Measurements from ENCODE around the gene FAM167B.

The FAM167B gene

GRCh38 chr1:32246888-32247273, at the start of gene FAM167B:
Gene FAM167B, plus strand, starts transcription at chr1:32247222. Its CDS starts 200 bp downstream, at chr1:32247422.
- no peak for DNase-seq (ENCODE audit: low read depth in 2 of 2)

DNA sequence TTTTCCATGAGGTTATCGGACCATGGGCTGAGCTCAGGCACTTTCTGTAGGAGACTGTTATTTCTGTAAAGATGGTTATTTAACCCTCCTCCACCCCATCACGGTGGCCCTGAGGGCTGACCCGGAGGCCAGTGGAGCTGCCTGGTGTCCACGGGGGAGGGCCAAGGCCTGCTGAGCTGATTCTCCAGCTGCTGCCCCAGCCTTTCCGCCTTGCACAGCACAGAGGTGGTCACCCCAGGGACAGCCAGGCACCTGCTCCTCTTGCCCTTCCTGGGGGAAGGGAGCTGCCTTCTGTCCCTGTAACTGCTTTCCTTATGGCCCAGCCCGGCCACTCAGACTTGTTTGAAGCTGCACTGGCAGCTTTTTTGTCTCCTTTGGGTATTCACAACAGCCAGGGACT, 49.2 kb upstream of the FAM167B start:
- no peak for DNase-seq (ENCODE audit: low read depth in 2 of 2)

- no peak for DNase-seq (ENCODE audit: low read depth in 2 of 2)
Measured at GRCh38 chr1:32198237-32199042, 48.6 kb upstream of the FAM167B start.

- no peak for DNase-seq (ENCODE audit: low read depth in 2 of 2)
Measured at GRCh38 chr1:32199043-32199716, 47.8 kb upstream of the FAM167B start.

GRCh38 chr1:32199717-32200072, 47.3 kb upstream of the FAM167B start:
- no peak for DNase-seq (ENCODE audit: low read depth in 2 of 2)

- peak; percentile 35 to 41 for DNase-seq (ENCODE audit: low read depth in 2 of 2)
Measured at GRCh38 chr1:32200226-32201010, 46.6 kb upstream of the FAM167B start, which contains the start of gene CCDC28B. Gene CCDC28B, plus strand, starts transcription at chr1:32200595. Its CDS starts 1,341 bp downstream, at chr1:32201936.

DNA sequence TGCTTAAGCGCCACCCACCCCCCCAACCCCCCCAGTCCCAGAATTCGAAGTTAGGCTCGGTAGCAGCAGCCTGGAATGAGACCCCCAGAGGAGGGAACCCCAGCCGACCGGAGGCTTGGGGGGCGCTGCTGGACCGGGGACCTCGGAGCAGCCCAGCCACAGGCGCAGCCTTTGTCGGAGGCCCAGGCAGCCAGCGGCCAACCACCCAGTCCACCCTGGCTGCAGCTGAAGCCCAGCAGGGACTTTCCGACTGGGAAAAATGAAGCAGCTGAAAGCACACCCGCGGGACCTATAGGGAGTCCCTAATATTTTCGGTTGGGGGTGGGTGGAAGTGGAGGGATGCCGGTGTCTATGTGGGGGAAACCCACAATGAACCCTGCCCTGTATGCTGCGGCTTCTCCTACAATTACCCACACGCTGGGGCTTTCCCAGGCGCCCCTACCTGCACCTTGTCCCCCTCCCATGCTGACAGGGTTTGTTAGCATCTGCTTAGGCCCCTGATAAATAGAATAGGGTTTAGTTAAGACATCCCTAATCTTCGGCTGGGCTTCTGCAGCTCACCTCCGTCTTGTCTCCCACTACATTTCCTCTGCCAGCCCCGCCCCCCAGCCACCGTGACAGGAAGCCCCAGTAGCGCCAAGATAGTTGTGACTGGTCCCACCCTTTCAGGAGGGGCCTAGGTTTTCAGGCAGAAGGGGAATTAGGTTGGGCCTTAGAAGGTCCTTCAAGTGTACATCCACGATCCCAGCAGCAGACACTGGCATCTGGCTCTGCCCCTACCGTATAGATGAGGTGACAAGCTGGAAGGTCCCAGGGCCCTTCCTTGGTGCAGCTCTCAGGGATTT, 45.8 kb upstream of the FAM167B start:
- peak; percentile 77 to 81 for DNase-seq (ENCODE audit: low read depth in 2 of 2)

- DNase-seq (ENCODE audit: low read depth in 2 of 2): no peak
Measured at GRCh38 chr1:32204943-32205361, 42.1 kb upstream of the FAM167B start.

DNA sequence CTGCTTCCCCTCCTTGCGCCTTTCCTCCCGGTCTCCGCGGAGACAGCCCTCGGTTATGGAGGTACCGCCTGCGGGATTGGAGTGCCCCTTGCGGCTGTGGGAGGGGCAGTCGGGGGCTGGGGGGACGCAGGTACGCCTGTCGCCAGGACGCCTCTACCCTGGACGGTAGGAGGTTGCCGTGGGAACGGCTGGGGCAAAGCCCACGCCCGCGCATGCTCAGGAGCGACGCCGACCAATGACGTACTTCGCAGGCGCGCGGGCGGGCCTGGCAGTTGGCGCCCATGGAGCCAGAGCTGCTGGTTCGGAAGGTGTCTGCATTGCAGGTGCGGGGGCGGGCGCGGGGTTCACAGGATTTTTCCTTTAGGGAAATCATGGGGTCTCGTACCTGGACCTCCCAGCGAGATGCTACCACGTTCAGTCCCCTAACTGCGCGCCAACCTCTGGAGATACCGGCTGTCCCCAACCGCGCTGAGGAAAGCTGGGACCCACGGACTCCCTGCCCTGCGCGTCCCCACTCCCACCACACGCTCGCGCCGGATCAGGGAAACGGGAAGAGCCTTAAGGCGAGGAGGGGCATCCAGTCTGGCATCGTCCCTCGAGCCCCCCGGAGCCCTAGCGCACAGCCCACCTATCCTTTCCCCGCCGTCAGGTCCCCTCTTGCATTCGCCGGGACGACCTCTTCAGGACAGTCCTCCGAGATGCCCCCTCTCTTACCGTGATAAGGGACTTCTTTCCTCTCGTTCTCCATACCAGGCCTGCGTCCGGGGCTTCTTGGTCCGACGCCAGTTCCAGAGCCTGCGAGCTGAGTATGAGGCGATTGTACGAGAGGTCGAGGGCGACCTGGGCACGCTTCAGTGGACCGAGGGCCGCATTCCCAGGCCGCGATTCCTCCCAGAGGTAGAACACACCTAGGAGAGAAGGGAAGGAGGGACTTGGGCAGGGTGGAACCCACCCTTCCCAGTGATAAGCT, 41.3 kb upstream of the FAM167B start, which contains the start of gene IQCC:
Gene IQCC, plus strand, starts transcription at position 271 of the 970 bp plus-strand sequence. Its CDS starts 11 bp downstream, at position 282.
- peak; percentile 79 to 81 for DNase-seq (ENCODE audit: low read depth in 2 of 2)

DNA sequence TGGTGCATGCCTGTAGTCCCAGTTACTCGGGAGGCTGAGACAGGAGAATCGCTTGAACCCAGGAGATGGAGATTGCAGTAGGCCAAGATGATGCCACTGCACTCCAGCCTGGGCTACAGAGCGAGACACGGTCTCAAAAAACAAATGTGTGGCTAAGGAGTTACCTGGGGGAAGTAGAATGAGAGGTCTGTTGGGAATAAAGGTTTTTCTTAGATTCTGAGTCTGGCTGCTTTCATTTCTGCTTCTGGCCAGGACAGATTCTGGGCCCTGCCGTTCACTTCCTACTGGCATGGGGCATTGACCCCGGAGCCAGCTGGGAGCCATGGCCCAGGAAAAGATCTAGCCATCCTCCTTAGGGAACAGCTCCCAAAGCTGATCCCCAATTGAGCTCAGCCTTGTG, 38.6 kb upstream of the FAM167B start:
- DNase-seq (ENCODE audit: low read depth in 2 of 2): no peak

DNA sequence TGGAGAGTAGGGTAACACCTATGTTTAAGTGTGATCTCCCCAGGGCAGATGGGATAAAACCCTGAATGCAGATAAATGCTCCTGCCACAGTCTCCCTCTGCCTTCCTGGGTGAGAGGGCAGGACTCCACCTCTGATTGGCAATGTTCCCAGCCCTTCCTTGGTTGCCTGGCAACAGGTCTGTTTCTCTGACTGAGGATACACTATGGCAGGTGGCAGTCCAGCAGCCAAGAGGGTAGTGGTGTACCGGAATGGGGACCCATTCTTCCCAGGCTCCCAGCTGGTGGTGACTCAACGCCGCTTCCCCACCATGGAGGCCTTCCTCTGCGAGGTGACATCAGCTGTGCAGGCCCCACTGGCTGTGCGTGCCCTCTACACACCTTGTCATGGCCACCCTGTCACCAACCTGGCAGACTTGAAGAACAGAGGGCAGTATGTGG, 38.1 kb upstream of the FAM167B start, which contains the start of gene DCDC2B:
Gene DCDC2B, plus strand, starts transcription at position 199 of the 438 bp plus-strand sequence. Its CDS starts 5 bp downstream, at position 204.
- DNase-seq (ENCODE audit: low read depth in 2 of 2): no peak

DNA sequence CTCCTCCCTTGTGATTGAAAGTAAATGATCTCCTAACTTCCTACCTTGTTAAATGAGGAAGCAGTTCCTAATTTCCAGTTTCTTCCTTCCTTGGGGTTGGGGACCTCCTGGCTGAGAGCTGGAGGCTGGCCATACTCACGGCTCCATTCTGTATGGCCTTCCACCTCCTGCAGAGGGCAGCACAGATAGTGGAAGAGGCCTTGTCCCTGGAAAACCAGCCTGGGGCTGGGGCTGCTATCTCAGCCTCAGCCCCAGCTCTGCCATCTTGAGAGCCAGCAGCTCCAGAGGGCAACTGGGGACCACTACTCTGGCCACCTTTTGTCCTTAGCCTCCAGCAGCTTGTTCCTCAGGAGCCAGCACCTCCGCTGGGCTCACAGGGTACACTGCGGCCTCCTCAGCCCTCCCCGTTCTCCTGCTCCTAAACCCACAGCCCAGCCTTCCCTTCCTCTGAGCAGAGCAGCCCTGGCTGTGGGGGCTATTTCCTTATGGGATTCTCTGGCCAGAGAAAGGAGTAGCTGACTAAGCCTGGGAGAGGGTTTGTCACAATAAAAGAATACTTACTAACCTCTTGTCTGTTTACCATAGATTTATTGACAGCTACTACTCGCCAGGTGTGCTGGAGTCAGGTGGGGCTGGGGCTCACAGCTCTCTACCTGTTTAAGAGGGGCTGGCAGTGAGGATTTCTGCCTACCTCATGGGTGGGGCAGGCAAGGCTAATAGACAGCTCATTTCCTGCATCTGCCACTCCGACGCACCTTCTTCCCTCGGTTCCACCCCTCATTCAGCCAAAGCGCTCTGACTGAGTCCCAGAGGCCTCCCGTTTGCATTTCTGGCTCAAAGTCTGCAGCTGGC, 31.2 kb upstream of the FAM167B start:
- no peak for DNase-seq (ENCODE audit: low read depth in 2 of 2)

- DNase-seq (ENCODE audit: low read depth in 2 of 2): no peak
Measured at GRCh38 chr1:32216566-32216965, 30.5 kb upstream of the FAM167B start.

GRCh38 chr1:32219022-32219421, 28.0 kb upstream of the FAM167B start:
- DNase-seq (ENCODE audit: low read depth in 2 of 2): no peak

- DNase-seq (ENCODE audit: low read depth in 2 of 2): no peak
Measured at GRCh38 chr1:32220746-32221580, 26.1 kb upstream of the FAM167B start.

GRCh38 chr1:32221581-32221979, 25.4 kb upstream of the FAM167B start:
- DNase-seq (ENCODE audit: low read depth in 2 of 2): no peak

DNA sequence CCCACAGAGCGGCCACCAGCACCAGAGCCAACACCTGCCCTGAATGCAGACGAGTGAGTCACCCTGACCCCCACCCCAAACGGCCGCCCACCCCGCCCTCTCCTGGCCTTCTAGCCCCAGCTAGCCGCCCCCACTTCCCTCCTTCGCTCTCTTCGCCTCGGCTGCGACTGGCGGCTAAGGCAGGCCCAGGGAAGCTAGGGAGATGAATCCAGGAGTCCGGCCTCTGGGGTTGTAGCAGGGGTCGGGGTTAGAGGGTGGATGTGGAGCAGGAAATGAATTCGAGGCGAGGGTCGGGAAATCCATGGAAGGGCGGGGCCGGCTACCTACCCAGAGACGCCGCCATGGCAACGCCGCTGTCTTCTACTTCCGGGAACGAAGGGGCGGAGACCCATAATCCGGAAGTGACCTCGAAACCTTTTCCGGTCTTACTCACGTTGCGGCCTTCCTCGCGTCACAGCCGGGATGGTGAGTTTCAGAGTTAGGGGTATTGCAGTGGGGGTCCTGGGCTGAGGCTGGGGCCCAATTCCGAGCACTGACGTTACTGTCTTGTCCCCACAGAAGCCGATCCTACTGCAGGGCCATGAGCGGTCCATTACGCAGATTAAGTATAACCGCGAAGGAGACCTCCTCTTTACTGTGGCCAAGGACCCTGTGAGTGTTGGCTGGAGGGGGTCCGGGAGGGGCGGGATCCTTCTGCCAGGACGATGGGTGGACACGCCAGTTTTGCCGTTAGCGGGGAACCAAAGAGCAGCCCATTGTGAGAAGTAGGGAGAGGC, 24.9 kb upstream of the FAM167B start, which contains the start of the genes EIF3I and TMEM234:
Gene EIF3I, plus strand, starts transcription at position 428 of the 776 bp plus-strand sequence. Its CDS starts 35 bp downstream, at position 463.
Gene TMEM234, minus strand, starts transcription at position 374 of the 776 bp plus-strand sequence. Its CDS starts 31 bp downstream, at position 343.
- peak; percentile 81 to 88 for DNase-seq (ENCODE audit: low read depth in 2 of 2)

All from stimulated activated CD8-positive, alpha-beta memory T cell treated with anti-CD3 and anti-CD28 coated beads, Interleukin-2, amount 100 ng/mL, for 48 hours (primary cell).